Neural cell (in vitro differentiated cells): Measurements from ENCODE around the gene TMEM187. TPM values are rescaled to one million over a fixed set of nuclear protein-coding genes. Genes with fewer than 3 reads are reported as not detected.

Experiments used
- H2AFZ ChIP-seq: fragments of 200-600, 300-800 bp; sonication (generic), shearing (Covaris generic); 2 replicates; pipeline ENCODE4 v1.6.0; 2014; ENCODE audit warnings: low read depth, mild to moderate bottlenecking, antibody characterized with exemption, low read length, moderate library complexity
- H3F3A ChIP-seq: fragments of 200-600 bp; shearing (Covaris generic); 2 replicates; pipeline ENCODE4 v1.6.1; 2016; ENCODE audit warnings: mild to moderate bottlenecking, moderate library complexity, mixed read lengths, antibody characterized with exemption, low read length; ENCODE audit not compliant: insufficient read depth, poor library complexity, severe bottlenecking
- H3K27ac ChIP-seq: fragments of 200-600, 300-800 bp; sonication (generic), shearing (Covaris generic); 2 replicates; pipeline ENCODE4 v1.5.1; 2014; ENCODE audit warnings: mild to moderate bottlenecking, low read length, moderate library complexity
- H3K27me3 ChIP-seq: fragments of 300-800, 200-600 bp; sonication (generic), shearing (Covaris generic); 2 replicates; pipeline ENCODE4 v1.6.0; 2014; ENCODE audit warnings: mild to moderate bottlenecking, low read depth, low read length, moderate library complexity; ENCODE audit not compliant: insufficient read depth
- H3K36me3 ChIP-seq: fragments of 300-800, 200-600 bp; sonication (generic), shearing (Covaris generic); 2 replicates; pipeline ENCODE4 v1.5.1; 2014; ENCODE audit warnings: mild to moderate bottlenecking, antibody characterized with exemption, low read length, moderate library complexity; ENCODE audit not compliant: insufficient read depth
- H3K4me2 ChIP-seq: fragments of 300-800, 200-600 bp; sonication (generic), shearing (Covaris generic); 2 replicates; pipeline ENCODE4 v1.6.0; 2014; ENCODE audit warnings: mild to moderate bottlenecking, low read length
- H3K4me3 ChIP-seq: fragments of 300-800, 200-600 bp; sonication (generic), shearing (Covaris generic); 2 replicates; pipeline ENCODE4 v1.5.1; 2014; ENCODE audit warnings: mild to moderate bottlenecking, low read length, moderate library complexity
- H3K79me2 ChIP-seq: fragments of 200-600 bp; shearing (Covaris generic); replicated peaks from 2 replicates; pipeline ENCODE4 v1.6.0; 2014; ENCODE audit warnings: mild to moderate bottlenecking, low read length, moderate library complexity; ENCODE audit not compliant: insufficient read depth
- H3K9ac ChIP-seq: fragments of 300-800, 200-600 bp; sonication (generic), shearing (Covaris generic); 2 replicates; pipeline ENCODE4 v1.6.1; 2016; ENCODE audit warnings: mild to moderate bottlenecking, low read length, mixed read lengths
- H3K9me2 ChIP-seq: fragments of 200-600 bp; shearing (Covaris generic); 2 replicates; pipeline ENCODE4 v1.6.1; 2016; ENCODE audit warnings: mild to moderate bottlenecking, low read length, mixed read lengths; ENCODE audit not compliant: insufficient read depth
- H3K9me3 ChIP-seq: fragments of 200-600, 300-800 bp; sonication (generic), shearing (Covaris generic); 2 replicates; pipeline ENCODE4 v1.6.1; 2016; ENCODE audit warnings: mild to moderate bottlenecking, mixed run types, low read length, moderate library complexity, mixed read lengths
- H4K20me1 ChIP-seq: fragments of 200-600 bp; shearing (Covaris generic); 2 replicates; pipeline ENCODE4 v1.6.1; 2016; ENCODE audit warnings: mild to moderate bottlenecking, mixed run types; ENCODE audit not compliant: insufficient read depth
- EP300 ChIP-seq: fragments of 450-650 bp; conservative IDR thresholded peaks from 2 replicates; pipeline ENCODE4 v1.6.1; 2014; ENCODE audit warnings: antibody characterized with exemption, mild to moderate bottlenecking, moderate library complexity; ENCODE audit not compliant: poor library complexity, severe bottlenecking
- EZH2 ChIP-seq: fragments of 200-600, 300-800 bp; shearing (Covaris generic), sonication (generic); IDR thresholded peaks from 2 replicates; pipeline ENCODE4 v1.6.1; 2014; ENCODE audit warnings: antibody characterized with exemption, low read length, borderline replicate concordance, mild to moderate bottlenecking; ENCODE audit not compliant: insufficient read depth, poor library complexity, severe bottlenecking
- MXI1 ChIP-seq: fragments of 450-650 bp; conservative IDR thresholded peaks from 2 replicates; pipeline ENCODE4 v1.6.1; 2014; ENCODE audit warnings: antibody characterized with exemption, mild to moderate bottlenecking; ENCODE audit not compliant: poor library complexity, severe bottlenecking
- POLR2AphosphoS5 ChIP-seq: IDR thresholded peaks from 2 replicates; pipeline ENCODE4 v1.6.1; 2012
- RAD21 ChIP-seq: fragments of 450-650 bp; conservative IDR thresholded peaks from 2 replicates; pipeline ENCODE4 v1.6.1; 2014; ENCODE audit warnings: antibody characterized with exemption, mild to moderate bottlenecking, moderate library complexity
- SMC3 ChIP-seq: fragments of 450-650 bp; conservative IDR thresholded peaks from 2 replicates; pipeline ENCODE4 v1.6.1; 2014; ENCODE audit warnings: antibody characterized with exemption, mild to moderate bottlenecking, moderate library complexity; ENCODE audit not compliant: poor library complexity
- TAF1 ChIP-seq: IDR thresholded peaks from 2 replicates; pipeline ENCODE4 v1.6.1; 2012; ENCODE audit warnings: low read depth
- polyA plus RNA-seq: library from polyadenylated mRNA; depleted of rRNA; stranded (reverse); fragments of >200 nt; gene quantifications from 2 replicates; pipeline ENCODE4 v1.2.3, GENCODE V29; 2014
- TF ChIP-seq, protein P1 (sequence below): fragments of 450-650 bp; IDR thresholded peaks from 2 replicates; pipeline ENCODE4 v1.5.1; 2014; ENCODE audit warnings: antibody characterized with exemption, mild to moderate bottlenecking, moderate library complexity; ENCODE audit not compliant: poor library complexity, severe bottlenecking
- TF ChIP-seq, protein P2 (sequence below): IDR thresholded peaks from 2 replicates; pipeline ENCODE4 v1.6.1; 2012; ENCODE audit warnings: borderline replicate concordance

TMEM187 gene
- polyA plus RNA-seq, 1 donor from 2014 or later, result 5.2 TPM

DNA sequence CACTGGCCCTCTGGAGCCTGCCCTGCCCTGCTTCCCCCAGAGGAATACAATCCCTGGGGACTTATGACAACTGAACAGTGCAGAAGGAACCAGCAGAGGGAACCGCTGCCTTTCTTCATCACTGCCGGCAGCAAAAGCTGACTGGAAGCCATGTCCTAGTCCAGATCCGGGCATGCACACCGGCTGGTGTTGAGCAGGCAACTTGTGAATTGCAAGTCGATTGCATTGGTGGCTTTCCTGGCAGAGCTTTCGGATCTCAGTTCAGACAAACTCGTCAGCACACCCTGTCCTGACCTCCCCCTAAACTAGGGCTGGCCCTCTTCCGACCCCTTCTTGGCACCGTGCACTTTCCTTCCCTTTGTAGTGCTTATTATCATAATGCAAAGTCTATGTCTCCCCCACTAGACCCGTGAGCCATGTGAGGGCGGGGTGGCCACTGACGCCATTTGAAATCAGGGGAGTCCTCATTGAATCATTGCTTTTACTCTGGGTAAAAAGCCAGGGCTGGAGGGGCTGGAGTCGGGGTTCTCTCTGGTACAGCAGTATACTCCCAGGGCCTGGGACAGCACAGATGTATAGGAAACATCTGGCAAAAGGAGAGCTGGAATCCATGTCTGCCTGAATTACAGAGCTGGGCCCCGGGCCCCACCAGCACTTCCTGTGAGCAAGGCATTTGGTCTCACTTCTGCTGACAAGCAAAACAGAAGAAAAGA lies 48.2 kb upstream of the TMEM187 start:
- no peaks in the 10 kb centered on the region for H3K36me3 ChIP-seq
- no peaks in the 10 kb centered on the region for H3F3A ChIP-seq
- no peaks in the 10 kb centered on the region for H3K27me3 ChIP-seq
- H3K9ac ChIP-seq, result no peak overlapping the region
- no peaks in the 10 kb centered on the region for H3K9me2 ChIP-seq
- no peaks in the 10 kb centered on the region for H4K20me1 ChIP-seq
- H3K9me3 ChIP-seq, result no peaks in the 10 kb centered on the region
- TF ChIP-seq SMC3 (peak; percentile 27), POLR2AphosphoS5 (no peak), RAD21 (peak; percentile 38)
- TF ChIP-seq, protein P1, sequence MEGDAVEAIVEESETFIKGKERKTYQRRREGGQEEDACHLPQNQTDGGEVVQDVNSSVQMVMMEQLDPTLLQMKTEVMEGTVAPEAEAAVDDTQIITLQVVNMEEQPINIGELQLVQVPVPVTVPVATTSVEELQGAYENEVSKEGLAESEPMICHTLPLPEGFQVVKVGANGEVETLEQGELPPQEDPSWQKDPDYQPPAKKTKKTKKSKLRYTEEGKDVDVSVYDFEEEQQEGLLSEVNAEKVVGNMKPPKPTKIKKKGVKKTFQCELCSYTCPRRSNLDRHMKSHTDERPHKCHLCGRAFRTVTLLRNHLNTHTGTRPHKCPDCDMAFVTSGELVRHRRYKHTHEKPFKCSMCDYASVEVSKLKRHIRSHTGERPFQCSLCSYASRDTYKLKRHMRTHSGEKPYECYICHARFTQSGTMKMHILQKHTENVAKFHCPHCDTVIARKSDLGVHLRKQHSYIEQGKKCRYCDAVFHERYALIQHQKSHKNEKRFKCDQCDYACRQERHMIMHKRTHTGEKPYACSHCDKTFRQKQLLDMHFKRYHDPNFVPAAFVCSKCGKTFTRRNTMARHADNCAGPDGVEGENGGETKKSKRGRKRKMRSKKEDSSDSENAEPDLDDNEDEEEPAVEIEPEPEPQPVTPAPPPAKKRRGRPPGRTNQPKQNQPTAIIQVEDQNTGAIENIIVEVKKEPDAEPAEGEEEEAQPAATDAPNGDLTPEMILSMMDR, result peak; percentile 31
- no peak overlapping the region for H2AFZ ChIP-seq
- no peak overlapping the region for H3K4me3 ChIP-seq
- H3K27ac ChIP-seq, result no peak overlapping the region
- no peak overlapping the region for H3K4me2 ChIP-seq
- H3K79me2 ChIP-seq, result no peaks in the 10 kb centered on the region

DNA sequence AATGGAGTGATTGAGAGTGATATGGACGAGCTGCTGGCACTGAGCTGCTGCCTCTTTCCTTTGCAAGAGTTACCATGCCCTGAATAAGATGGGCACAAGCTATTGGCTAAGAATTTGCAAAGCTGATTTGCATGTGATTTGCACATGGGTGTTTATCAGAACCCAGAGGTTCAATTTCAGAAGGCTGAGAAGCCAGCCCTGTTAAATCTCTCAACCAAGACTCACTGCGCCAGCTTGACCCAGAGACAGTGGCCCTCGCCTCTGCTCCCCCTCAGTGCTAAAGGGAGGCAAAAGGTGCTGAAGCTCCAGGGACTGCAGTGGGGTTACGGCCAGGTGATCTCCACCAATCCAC lies 47.2 kb upstream of the TMEM187 start:
- no peaks in the 10 kb centered on the region for H3K79me2 ChIP-seq
- H4K20me1 ChIP-seq, result no peaks in the 10 kb centered on the region
- H3K9me2 ChIP-seq, result no peaks in the 10 kb centered on the region
- H3K36me3 ChIP-seq, result no peaks in the 10 kb centered on the region
- no peak for TF ChIP-seq MXI1
- no peak for TF ChIP-seq EP300
- TF ChIP-seq, protein P1, result no peak
- no peak for TF ChIP-seq TAF1
- no peak for TF ChIP-seq RAD21
- TF ChIP-seq, protein P2, sequence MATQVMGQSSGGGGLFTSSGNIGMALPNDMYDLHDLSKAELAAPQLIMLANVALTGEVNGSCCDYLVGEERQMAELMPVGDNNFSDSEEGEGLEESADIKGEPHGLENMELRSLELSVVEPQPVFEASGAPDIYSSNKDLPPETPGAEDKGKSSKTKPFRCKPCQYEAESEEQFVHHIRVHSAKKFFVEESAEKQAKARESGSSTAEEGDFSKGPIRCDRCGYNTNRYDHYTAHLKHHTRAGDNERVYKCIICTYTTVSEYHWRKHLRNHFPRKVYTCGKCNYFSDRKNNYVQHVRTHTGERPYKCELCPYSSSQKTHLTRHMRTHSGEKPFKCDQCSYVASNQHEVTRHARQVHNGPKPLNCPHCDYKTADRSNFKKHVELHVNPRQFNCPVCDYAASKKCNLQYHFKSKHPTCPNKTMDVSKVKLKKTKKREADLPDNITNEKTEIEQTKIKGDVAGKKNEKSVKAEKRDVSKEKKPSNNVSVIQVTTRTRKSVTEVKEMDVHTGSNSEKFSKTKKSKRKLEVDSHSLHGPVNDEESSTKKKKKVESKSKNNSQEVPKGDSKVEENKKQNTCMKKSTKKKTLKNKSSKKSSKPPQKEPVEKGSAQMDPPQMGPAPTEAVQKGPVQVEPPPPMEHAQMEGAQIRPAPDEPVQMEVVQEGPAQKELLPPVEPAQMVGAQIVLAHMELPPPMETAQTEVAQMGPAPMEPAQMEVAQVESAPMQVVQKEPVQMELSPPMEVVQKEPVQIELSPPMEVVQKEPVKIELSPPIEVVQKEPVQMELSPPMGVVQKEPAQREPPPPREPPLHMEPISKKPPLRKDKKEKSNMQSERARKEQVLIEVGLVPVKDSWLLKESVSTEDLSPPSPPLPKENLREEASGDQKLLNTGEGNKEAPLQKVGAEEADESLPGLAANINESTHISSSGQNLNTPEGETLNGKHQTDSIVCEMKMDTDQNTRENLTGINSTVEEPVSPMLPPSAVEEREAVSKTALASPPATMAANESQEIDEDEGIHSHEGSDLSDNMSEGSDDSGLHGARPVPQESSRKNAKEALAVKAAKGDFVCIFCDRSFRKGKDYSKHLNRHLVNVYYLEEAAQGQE, result no peak
- no peak for TF ChIP-seq POLR2AphosphoS5
- no peak for TF ChIP-seq SMC3
- no peak for TF ChIP-seq EZH2
- H3K4me3 ChIP-seq, result no peak overlapping the region
- no peak overlapping the region for H2AFZ ChIP-seq
- no peaks in the 10 kb centered on the region for H3F3A ChIP-seq
- H3K9ac ChIP-seq, result no peak overlapping the region
- H3K27ac ChIP-seq, result no peak overlapping the region
- H3K27me3 ChIP-seq, result no peaks in the 10 kb centered on the region
- H3K9me3 ChIP-seq, result no peaks in the 10 kb centered on the region
- H3K4me2 ChIP-seq, result no peak overlapping the region
